ENCODE measurements around the gene OR10P1.
"Not testable (repeated sequence)": the region's sequence is repeated elsewhere in the genome, so short reads cannot be mapped to it uniquely, and the experiment has no call there.

OR10P1 gene, protein sequence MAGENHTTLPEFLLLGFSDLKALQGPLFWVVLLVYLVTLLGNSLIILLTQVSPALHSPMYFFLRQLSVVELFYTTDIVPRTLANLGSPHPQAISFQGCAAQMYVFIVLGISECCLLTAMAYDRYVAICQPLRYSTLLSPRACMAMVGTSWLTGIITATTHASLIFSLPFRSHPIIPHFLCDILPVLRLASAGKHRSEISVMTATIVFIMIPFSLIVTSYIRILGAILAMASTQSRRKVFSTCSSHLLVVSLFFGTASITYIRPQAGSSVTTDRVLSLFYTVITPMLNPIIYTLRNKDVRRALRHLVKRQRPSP

GRCh38 chr12:55636853-55637252 lies at the start of gene OR10P1:
TSS of gene OR10P1 (plus strand) at chr12:55636892. CDS start at chr12:55636892, 0 bp downstream.
- no peak for DNase-seq

- DNase-seq = not testable (repeated sequence)
These were observed 46.5 kb upstream of the OR10P1 start for GRCh38 chr12:55590152-55590551.

DNA sequence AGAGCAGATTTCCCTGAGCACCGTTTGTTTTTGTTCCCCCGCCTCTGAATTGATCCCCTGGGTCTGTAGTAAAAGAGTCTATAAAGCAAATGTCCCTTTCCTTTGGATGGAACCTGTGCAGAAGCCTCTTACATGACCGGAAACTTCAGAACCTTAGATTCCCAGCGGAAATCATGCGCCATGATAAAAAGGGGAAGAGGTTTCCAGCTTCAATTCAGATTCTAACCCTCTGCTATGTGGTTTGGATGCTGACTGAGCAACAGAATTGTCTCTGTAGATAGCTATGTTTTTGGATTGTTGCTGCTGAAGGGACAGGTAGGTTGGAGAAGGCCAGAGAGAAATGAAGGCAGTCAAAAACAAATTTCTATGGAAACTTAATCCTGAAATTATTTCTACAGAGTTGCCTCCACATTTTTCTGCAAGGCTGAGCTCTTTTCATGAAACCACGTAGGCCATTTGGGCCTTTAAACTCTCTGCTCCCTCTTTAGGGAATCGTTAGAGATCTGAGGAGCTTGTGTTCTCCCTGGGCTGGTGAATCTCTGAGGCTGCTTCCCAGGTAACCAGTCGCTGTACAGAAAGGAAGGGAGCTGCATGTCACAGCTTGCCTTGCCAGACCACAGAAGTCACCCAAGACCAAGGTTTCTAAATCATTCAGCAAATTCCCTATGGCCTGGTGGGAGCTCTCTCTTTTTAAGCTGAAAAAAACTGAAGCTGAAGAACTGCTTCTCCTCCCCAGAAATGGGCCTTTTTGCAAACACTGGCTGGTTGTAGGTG lies 28.7 kb upstream of the OR10P1 start:
- DNase-seq = no peak

DNA sequence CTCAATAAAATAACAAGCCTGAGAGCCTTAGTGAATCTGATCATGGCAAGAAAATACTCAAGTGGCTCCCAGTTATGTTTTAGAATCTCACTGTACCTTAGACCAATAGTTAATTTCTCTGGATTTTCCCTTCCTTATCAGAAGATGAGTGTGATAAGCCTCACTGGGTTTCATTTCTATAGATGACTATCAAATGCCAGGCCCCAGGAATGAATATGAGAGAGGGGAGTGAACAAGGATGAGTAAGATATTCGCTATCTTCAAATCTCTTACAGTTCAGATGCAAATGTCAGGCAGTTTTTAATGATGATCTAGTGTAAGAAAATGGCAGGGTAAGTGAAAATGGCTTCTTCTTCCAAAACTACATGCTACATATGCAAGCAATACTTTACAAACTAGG lies 26.1 kb upstream of the OR10P1 start:
- DNase-seq = no peak

DNA sequence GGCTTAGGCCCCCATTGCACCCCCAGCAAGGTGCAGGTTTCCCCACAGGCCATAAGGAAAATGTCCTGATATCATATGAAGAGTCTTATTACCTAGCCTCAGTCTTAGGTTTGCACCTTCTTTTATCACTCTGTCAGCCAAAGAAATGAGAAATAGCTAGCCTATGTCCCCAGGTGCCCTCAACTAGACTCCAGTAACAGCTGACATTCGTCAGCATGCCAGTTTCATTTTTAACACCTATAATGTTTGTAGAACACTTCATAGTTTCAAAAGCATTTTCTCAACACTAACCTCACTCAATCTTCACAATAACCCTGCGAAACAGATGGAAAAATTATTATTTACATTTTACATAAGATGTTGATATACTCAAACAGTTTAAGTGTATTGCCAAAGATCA lies 24.0 kb upstream of the OR10P1 start:
- DNase-seq = no peak

- no peak for DNase-seq
These were observed 21.9 kb upstream of the OR10P1 start for GRCh38 chr12:55614764-55615163.

- DNase-seq = peak; percentile 65
These were observed 17.1 kb upstream of the OR10P1 start for GRCh38 chr12:55619354-55620138.

DNA sequence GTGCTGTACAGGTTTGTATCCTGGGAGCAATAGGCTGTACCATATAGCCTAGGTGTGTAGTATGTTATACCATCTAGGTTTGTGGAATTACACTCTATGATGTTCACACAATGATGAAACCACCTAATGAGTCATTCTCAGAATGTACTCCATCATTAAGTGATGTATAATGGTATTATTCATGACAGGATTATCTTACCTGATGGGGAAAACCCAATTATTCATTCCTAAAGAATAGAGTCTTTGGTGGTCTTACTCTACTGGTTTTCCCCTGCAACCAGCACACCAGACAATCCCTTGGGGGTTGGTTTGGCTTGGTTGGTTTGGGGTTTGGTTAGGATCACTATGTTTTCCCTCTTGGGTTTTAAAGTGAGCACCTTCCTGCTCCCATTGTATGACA lies 12.6 kb upstream of the OR10P1 start:
- no peak for DNase-seq

GRCh38 chr12:55626154-55626553 lies 10.5 kb upstream of the OR10P1 start:
- DNase-seq = no peak

DNA sequence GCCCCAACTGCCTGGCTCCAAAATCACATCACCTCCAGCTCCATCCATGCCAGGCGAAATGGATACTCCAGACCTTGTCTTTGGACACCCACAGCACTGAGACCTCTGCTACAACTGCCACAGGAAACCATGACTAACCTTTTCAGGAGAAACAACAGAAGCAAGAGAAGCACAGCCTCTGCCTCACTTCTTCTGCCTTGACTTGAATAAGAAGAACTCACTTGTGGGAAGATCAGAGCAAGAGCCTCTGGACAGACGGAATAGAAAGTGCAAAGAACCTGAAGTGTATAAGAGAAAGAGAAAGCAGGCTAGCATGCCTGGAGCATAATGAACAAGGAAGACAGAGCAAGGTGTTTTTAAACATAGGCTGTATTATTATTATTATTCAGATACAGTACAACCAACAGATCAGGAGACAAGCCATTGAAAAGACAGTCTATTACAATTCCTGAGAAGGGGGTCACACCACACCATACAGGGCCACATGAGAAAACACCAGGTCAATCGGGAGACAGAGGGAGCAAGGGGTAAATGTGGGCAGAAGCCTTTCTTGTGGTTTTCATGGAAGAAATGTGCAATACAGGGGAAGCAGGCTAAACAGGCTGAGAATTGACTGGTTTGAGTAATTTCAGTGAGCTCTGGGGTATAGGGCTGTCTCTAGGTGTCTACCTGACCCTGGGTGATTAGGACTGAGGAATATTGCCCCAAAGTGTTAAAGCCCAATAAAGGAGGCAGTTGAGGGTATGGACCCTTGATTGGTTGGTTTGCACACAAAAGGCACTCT lies 7.4 kb upstream of the OR10P1 start:
- no peak for DNase-seq

GRCh38 chr12:55631056-55631455 lies 5.6 kb upstream of the OR10P1 start:
- no peak for DNase-seq

DNA sequence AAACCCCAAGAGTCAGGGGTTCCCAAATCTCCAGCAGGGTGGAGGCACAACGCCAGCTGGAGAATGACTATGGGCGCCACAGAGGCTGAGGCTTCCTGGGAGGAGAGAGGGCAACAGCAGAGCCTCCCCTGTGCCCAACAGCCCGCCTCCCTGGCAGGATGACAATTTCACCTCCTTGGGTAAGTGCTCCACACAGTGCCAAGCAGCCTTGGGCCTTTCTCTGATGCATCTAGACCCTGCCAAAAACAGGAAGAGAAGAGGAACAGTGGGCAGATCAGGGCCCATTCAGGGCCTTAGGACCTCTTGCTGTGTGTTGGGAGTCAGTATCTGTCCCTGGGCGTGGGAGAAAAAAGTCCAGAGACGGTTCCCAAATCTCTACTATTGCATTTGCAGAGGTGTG lies 5.0 kb upstream of the OR10P1 start:
- no peak for DNase-seq

- no peak for DNase-seq
These were observed 3.5 kb upstream of the OR10P1 start for GRCh38 chr12:55633151-55633550.

DNA sequence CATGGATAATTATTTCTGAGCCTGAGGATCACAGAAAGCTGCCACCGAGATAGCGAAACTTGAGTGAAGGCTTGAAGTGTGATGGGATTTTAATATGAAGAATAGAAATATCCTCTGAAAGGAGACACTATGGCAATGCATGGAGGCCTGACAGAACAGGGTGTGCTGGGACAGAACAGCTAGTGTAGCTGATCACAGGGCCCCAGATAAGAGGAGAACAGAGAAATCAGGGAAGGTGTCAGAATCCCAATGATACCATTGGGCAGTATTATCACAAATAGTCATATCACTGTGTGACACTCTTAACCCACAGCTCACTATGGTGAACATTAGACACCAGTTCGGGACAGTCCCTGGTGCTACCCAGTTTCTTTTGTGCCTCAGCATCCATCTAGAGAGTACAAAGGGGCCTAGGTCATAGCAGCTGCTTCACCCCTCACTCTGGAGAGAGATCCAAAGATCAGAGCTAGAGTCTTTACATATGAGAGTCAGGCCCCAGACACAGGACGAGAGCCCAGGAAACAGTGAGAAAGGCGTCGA lies 506 bp upstream of the OR10P1 start:
- DNase-seq = no peak

GRCh38 chr12:55637467-55637866 lies 775 bp downstream of the OR10P1 start:
- DNase-seq = no peak

- DNase-seq = no peak
These were observed 4.9 kb downstream of the OR10P1 start for GRCh38 chr12:55641595-55641994.

GRCh38 chr12:55642267-55642666 lies 5.6 kb downstream of the OR10P1 start:
- DNase-seq = no peak

DNA sequence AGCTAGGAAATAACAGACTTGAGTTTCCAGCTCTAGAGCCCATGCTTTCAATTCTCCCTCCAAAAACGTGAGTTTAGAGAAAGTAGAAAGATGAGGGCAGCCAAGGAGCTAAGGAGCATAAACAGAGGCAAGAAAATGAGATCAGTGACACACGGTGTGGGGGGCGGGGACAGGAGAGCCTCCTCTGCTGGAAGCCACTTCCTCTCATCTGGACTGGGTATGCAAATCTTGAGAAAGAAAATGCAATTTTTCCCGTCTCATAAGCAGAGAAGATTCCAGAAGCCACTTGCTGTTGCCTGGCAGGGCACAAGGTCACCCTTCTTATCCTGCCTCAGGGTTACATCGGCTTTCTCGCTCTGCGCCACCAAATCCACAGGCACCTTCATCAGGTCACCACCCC lies 6.0 kb downstream of the OR10P1 start:
- DNase-seq = no peak

DNA sequence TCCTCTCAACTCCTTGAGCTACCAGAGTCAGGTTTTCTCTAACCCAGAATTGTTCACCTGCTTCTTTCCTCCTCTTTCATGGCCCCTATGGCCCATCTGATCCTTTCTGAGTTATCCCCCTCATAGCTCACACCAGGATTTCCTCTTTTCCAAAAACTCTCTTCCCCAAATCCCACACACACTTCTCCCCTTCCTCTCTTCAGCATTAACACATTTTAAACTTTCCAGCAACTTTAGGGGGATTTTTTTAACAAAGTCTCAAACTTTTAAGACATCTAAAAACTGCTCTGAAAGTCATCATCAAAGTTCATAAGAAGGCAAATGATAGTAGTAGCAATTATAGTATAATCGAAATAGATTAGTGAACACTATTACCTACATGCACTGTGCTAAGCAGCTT lies 7.9 kb downstream of the OR10P1 start:
- no peak for DNase-seq

- DNase-seq = no peak
These were observed 10.3 kb downstream of the OR10P1 start for GRCh38 chr12:55647027-55647426.

DNA sequence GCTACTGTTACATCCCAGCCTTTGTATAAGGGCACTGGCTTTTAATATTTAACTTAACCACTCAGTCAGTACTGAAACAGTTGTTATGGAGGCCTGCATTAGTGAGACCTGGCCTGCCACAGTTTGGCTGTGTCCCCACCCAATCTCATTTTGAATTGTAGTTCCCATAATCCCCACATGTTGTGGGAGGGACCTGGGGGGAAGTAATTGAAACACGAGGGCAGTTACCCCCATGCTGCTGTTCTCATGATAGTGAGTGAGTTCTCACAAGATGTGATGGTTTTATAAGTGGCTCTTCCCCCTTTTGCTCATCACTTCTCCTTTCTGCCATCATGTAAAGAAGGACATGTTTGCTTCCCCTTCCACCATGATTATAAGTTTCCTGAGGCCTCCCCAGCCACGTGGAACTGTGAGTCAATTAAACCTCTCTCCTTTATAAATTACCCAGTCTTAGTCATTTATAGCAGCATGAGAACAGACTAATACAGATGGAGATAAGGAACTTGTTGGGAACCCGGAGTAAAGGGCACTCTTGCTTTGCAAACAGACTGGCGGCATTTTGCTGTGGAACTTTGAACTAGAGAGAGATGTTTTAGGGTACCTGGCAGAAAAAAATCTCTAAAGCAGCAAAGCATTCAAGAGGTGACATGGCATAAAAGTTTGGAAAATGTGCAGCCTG lies 14.1 kb downstream of the OR10P1 start:
- DNase-seq = not testable (repeated sequence)

- DNase-seq = no peak
These were observed 14.6 kb downstream of the OR10P1 start for GRCh38 chr12:55651299-55651683.

Data from SHP77 treated with DMSO at 0.1 percent for 48 hours (cell line).